ENCODE measurements around the gene GTF2A1L. TPM values are rescaled to one million over a fixed set of nuclear protein-coding genes. Genes with fewer than 3 reads are reported as not detected.

Gene GTF2A1L
- total and polyA plus RNA-seq, 2 donors (not counting 3 experiments of a cell fraction or from before 2014, with no cell fraction given), result 0.46 TPM; not detected in 1

DNA sequence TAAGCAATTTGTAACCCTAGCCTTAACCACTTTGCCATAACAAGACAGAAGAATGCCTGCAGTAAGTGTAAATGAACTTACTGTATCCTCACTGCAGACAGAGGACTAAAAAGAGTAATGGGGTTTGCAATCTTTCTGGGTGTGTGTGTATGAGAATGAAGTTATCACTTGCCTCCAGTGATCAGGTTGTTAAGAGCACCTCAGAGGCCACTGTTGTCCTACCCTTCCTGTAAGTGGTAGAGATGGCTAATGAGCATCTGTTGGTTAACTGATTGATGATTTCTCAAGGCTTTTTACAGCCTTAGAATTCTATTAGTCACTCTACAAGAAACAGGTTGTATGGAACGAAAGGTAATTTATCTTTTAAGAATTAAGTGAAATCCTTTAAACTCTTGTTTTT lies 27.6 kb upstream of the GTF2A1L start:
- TF ChIP-seq POLR2AphosphoS5 (IDR thresholded peaks at IDR 0.05; ENCODE audit: insufficient read depth, low read depth, low read length), result no peak
- no peak for TF ChIP-seq EZH2 (IDR thresholded peaks at IDR 0.05; ENCODE audit: borderline replicate concordance, low read depth, low read length, severe bottlenecking)
- TF ChIP-seq MYC (IDR thresholded peaks at IDR 0.05; ENCODE audit: low read depth, low read length), result no peak
- no peak for TF ChIP-seq GATA2 (IDR thresholded peaks at IDR 0.05; ENCODE audit: insufficient read depth, insufficient read length, low read depth, low read length)
- TF ChIP-seq JUN (IDR thresholded peaks at IDR 0.05; ENCODE audit: borderline replicate concordance, insufficient read depth, insufficient read length, low read depth), result no peak
- TF ChIP-seq, protein P1, sequence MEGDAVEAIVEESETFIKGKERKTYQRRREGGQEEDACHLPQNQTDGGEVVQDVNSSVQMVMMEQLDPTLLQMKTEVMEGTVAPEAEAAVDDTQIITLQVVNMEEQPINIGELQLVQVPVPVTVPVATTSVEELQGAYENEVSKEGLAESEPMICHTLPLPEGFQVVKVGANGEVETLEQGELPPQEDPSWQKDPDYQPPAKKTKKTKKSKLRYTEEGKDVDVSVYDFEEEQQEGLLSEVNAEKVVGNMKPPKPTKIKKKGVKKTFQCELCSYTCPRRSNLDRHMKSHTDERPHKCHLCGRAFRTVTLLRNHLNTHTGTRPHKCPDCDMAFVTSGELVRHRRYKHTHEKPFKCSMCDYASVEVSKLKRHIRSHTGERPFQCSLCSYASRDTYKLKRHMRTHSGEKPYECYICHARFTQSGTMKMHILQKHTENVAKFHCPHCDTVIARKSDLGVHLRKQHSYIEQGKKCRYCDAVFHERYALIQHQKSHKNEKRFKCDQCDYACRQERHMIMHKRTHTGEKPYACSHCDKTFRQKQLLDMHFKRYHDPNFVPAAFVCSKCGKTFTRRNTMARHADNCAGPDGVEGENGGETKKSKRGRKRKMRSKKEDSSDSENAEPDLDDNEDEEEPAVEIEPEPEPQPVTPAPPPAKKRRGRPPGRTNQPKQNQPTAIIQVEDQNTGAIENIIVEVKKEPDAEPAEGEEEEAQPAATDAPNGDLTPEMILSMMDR (IDR thresholded peaks at IDR 0.05; ENCODE audit: extremely low read depth in 1 of 2, insufficient read depth in 1 of 2, low read depth in 1 of 2, low read length in 2 of 2), result no peak
- no peak overlapping the region for H2AFZ ChIP-seq (ENCODE audit: low read depth, low read length)
- no peak overlapping the region for H3K9ac ChIP-seq (replicated peaks; ENCODE audit: extremely low read depth, insufficient read depth, low read length)
- dilution Hi-C loops (cut with MboI; ENCODE audit: extremely low pct_ligation_motif_present, low sequenced_read_pairs) (no loop called here), intact Hi-C loops (cut with micrococcal nuclease) (no loop called here)
- no peaks in the 10 kb centered on the region for H3K9me3 ChIP-seq (replicated peaks; ENCODE audit: control insufficient read depth, insufficient read depth, low read length)
- peak; percentile 4 for FAIRE-seq
- H3K36me3 ChIP-seq (ENCODE audit: control insufficient read depth in 2 of 2, extremely low read depth in 1 of 2, insufficient read depth in 2 of 2, low read length in 2 of 2), result peaks cover 0 to 1% of the 10 kb centered on the region in 2 experiments
- POLR2A ChIA-PET, result no interaction called here
- H3K4me2 ChIP-seq (ENCODE audit: insufficient read depth, low read length), result no peak overlapping the region
- H3K9me1 ChIP-seq (replicated peaks; ENCODE audit: control insufficient read depth, extremely low read depth, insufficient read depth, low read length), result no peaks in the 10 kb centered on the region
- DNase-seq (ENCODE audit: low read depth, low spot score), result no peak
- no TSS peak for BruUV-seq (replicated peaks)
- no peaks in the 10 kb centered on the region for H4K20me1 ChIP-seq (replicated peaks; ENCODE audit: control insufficient read depth, extremely low read depth, insufficient read depth, low read length)
- H3K79me2 ChIP-seq (ENCODE audit: control insufficient read depth, insufficient read depth, low read length), result no peaks in the 10 kb centered on the region
- H3K27ac ChIP-seq (ENCODE audit: insufficient read depth, low read depth, low read length), result no peak overlapping the region
- H3K27me3 ChIP-seq (ENCODE audit: control insufficient read depth in 2 of 2, insufficient read depth in 2 of 2, low read length in 2 of 2), result no peaks in the 10 kb centered on the region
- H3K4me1 ChIP-seq (ENCODE audit: control insufficient read depth, extremely low read depth, insufficient read depth, low read length), result no peaks in the 10 kb centered on the region
- CTCF ChIA-PET, result no interaction called here
- no peak overlapping the region for H3K4me3 ChIP-seq (replicated peaks in 1 of 3; ENCODE audit: insufficient read depth in 1 of 3, low read depth in 1 of 3, low read length in 3 of 3)
